Measurements from ENCODE around the gene DNASE2B. TPM values are rescaled to one million over a fixed set of nuclear protein-coding genes. Genes with fewer than 3 reads are reported as not detected.

DNASE2B gene
- total RNA-seq, 1 donor from 2014 or later: not detected

GRCh38 chr1:84360316-84360715, 38.0 kb upstream of the DNASE2B start:
- no peak for DNase-seq (ENCODE audit: extremely low spot score in 2 of 2)
- no peak overlapping the region for H3K27ac ChIP-seq
- H3K36me3 ChIP-seq: no peaks in the 10 kb centered on the region
- intact Hi-C loops (cut with DNase I): no loop called here
- no peaks in the 10 kb centered on the region for H3K4me1 ChIP-seq
- no peak overlapping the region for H3K4me3 ChIP-seq
- H3K27me3 ChIP-seq: no peaks in the 10 kb centered on the region
- H3K9me3 ChIP-seq: no peaks in the 10 kb centered on the region
- TF ChIP-seq CTCF (IDR thresholded peaks at IDR 0.05) (no peak), POLR2A (IDR thresholded peaks at IDR 0.05) (no peak), POLR2AphosphoS5 (IDR thresholded peaks at IDR 0.05; ENCODE audit: insufficient read depth in 1 of 2, low read depth in 1 of 2) (no peak)

GRCh38 chr1:84361796-84362195, 36.5 kb upstream of the DNASE2B start:
- intact Hi-C loops (cut with DNase I): no loop called here

GRCh38 chr1:84363019-84363418, 35.3 kb upstream of the DNASE2B start:
- H3K4me3 ChIP-seq: no peak overlapping the region
- no peaks in the 10 kb centered on the region for H3K27me3 ChIP-seq
- peaks cover 5% of the 10 kb centered on the region for H3K4me1 ChIP-seq
- H3K27ac ChIP-seq: no peak overlapping the region
- H3K9me3 ChIP-seq: no peaks in the 10 kb centered on the region
- TF ChIP-seq CTCF (IDR thresholded peaks at IDR 0.05) (no peak), POLR2A (IDR thresholded peaks at IDR 0.05) (no peak), POLR2AphosphoS5 (IDR thresholded peaks at IDR 0.05; ENCODE audit: insufficient read depth in 1 of 2, low read depth in 1 of 2) (no peak)
- H3K36me3 ChIP-seq: no peaks in the 10 kb centered on the region
- intact Hi-C loops (cut with DNase I): no loop called here
- no peak for DNase-seq (ENCODE audit: extremely low spot score in 2 of 2)

More at GRCh38 chr1:84361796-84362195, 36.5 kb upstream of the DNASE2B start:
- H3K27ac ChIP-seq: no peak overlapping the region
- H3K4me3 ChIP-seq: no peak overlapping the region
- H3K27me3 ChIP-seq: no peaks in the 10 kb centered on the region
- H3K9me3 ChIP-seq: no peaks in the 10 kb centered on the region
- H3K4me1 ChIP-seq: no peaks in the 10 kb centered on the region
- DNase-seq (ENCODE audit: extremely low spot score in 2 of 2): no peak
- TF ChIP-seq POLR2A (IDR thresholded peaks at IDR 0.05): no peak
- H3K36me3 ChIP-seq: no peaks in the 10 kb centered on the region

GRCh38 chr1:84363622-84364021, 34.7 kb upstream of the DNASE2B start:
- no peaks in the 10 kb centered on the region for H3K36me3 ChIP-seq
- no peak overlapping the region for H3K4me3 ChIP-seq
- TF ChIP-seq CTCF (IDR thresholded peaks at IDR 0.05) (no peak), POLR2AphosphoS5 (IDR thresholded peaks at IDR 0.05; ENCODE audit: insufficient read depth in 1 of 2, low read depth in 1 of 2) (no peak), POLR2A (IDR thresholded peaks at IDR 0.05) (no peak)
- H3K27me3 ChIP-seq: no peaks in the 10 kb centered on the region
- no peaks in the 10 kb centered on the region for H3K9me3 ChIP-seq
- no peak for DNase-seq (ENCODE audit: extremely low spot score in 2 of 2)
- H3K4me1 ChIP-seq: peaks cover 5% of the 10 kb centered on the region
- intact Hi-C loops (cut with DNase I): no loop called here
- no peak overlapping the region for H3K27ac ChIP-seq

GRCh38 chr1:84365225-84366221, 32.8 kb upstream of the DNASE2B start:
- intact Hi-C loops (cut with DNase I): no loop called here
- Histone ChIP-seq H3K27ac (no peak overlapping the region), H3K27me3 (no peaks in the 10 kb centered on the region), H3K9me3 (no peaks in the 10 kb centered on the region), H3K4me3 (no peak overlapping the region), H3K4me1 (peaks cover 5% of the 10 kb centered on the region), H3K36me3 (no peaks in the 10 kb centered on the region)
- TF ChIP-seq POLR2A (IDR thresholded peaks at IDR 0.05) (no peak), POLR2AphosphoS5 (IDR thresholded peaks at IDR 0.05; ENCODE audit: insufficient read depth in 1 of 2, low read depth in 1 of 2) (no peak), CTCF (IDR thresholded peaks at IDR 0.05) (no peak)
- no peak for DNase-seq (ENCODE audit: extremely low spot score in 2 of 2)

All from vagina (tissue), 2 donors.